ENCODE measurements around the gene EPB41.
"Not testable (repeated sequence)": the region's sequence is repeated elsewhere in the genome, so short reads cannot be mapped to it uniquely, and the experiment has no call there.

DNA sequence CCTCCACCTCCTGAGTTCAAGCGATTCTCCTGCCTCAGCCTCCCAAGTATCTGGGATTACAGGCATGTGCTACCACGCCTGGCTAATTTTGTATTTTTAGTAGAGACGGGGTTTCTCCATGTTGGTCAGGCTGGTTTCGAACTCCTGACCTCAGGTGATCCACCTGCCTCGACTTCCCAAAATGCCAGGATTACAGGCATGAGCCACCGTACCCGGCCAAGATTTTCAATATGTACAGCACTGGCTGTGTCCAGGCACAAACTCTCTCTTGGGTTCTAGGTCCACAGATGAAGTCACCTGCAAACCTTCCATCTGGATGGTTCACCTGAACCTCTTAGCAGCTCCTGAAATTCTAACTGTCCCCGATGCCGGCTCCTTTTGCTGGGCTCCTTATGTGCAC lies 236.0 kb downstream of the EPB41 start:
- TF ChIP-seq, protein P1, sequence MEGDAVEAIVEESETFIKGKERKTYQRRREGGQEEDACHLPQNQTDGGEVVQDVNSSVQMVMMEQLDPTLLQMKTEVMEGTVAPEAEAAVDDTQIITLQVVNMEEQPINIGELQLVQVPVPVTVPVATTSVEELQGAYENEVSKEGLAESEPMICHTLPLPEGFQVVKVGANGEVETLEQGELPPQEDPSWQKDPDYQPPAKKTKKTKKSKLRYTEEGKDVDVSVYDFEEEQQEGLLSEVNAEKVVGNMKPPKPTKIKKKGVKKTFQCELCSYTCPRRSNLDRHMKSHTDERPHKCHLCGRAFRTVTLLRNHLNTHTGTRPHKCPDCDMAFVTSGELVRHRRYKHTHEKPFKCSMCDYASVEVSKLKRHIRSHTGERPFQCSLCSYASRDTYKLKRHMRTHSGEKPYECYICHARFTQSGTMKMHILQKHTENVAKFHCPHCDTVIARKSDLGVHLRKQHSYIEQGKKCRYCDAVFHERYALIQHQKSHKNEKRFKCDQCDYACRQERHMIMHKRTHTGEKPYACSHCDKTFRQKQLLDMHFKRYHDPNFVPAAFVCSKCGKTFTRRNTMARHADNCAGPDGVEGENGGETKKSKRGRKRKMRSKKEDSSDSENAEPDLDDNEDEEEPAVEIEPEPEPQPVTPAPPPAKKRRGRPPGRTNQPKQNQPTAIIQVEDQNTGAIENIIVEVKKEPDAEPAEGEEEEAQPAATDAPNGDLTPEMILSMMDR (IDR thresholded peaks at IDR 0.05; ENCODE audit: control extremely low read depth in 1 of 3, insufficient read depth in 1 of 3, low read depth in 1 of 3, low read length in 3 of 3) = not testable (repeated sequence)
- TF ChIP-seq CREB1 (IDR thresholded peaks at IDR 0.05) = not testable (repeated sequence)
- TF ChIP-seq, protein P2, sequence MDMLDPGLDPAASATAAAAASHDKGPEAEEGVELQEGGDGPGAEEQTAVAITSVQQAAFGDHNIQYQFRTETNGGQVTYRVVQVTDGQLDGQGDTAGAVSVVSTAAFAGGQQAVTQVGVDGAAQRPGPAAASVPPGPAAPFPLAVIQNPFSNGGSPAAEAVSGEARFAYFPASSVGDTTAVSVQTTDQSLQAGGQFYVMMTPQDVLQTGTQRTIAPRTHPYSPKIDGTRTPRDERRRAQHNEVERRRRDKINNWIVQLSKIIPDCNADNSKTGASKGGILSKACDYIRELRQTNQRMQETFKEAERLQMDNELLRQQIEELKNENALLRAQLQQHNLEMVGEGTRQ (IDR thresholded peaks at IDR 0.05; ENCODE audit: low read length) = not testable (repeated sequence)
